GM18858 (cell line): Measurements from ENCODE around the gene CHEK2.
"Not testable (repeated sequence)": the region's sequence is repeated elsewhere in the genome, so short reads cannot be mapped to it uniquely, and the experiment has no call there.

Source experiments
- ATAC-seq: cut with Tn5 transposase; IDR thresholded peaks from one replicate; pipeline ENCODE4 v1.9.1; 2021; ENCODE audit not compliant: unreplicated experiment

Gene CHEK2

DNA sequence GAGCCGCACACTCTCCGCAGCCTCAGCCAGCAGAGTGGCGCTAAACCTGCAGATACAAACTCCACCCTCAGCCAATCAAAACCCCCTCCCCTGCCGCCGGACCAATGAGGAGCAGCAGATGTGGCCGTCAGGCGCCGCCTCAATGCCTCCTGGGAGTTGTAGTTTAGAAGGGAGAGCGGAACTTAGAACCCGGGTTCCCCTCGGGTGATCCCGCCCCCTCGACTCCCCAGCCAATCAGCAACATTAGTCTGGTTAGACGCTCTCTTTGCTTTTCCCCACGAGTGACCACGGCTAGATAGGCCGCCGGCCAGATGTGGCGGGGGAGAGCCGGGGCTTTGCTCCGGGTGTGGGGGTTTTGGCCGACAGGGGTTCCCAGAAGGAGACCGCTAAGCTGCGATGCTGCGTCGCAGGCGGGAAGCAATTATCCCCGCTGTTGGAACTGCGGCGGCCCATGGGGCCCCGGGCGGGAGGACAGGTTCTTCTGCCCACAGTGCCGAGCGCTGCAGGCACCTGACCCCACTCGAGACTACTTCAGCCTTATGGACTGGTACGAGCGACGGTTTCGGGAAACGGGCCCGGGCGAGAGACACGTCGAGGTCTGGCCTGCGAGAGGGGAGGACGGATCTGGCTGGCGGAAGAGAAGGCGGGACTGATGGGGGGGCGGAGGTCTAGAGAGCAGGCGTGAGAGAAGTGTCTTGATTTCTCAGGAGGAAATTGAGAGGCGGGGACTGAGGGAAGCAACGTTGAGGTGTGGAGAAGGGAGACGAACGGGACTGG lies at the start of gene CHEK2, which contains the start of gene HSCB:
TSS of gene CHEK2 (minus strand) at position 36 of the 777 bp plus-strand sequence. CDS start 7,099 bp downstream, outside the sequence.
TSS of gene HSCB (plus strand) at position 255 of the 777 bp plus-strand sequence. CDS start at position 312, 57 bp downstream.
- peak; percentile 88 for ATAC-seq

DNA sequence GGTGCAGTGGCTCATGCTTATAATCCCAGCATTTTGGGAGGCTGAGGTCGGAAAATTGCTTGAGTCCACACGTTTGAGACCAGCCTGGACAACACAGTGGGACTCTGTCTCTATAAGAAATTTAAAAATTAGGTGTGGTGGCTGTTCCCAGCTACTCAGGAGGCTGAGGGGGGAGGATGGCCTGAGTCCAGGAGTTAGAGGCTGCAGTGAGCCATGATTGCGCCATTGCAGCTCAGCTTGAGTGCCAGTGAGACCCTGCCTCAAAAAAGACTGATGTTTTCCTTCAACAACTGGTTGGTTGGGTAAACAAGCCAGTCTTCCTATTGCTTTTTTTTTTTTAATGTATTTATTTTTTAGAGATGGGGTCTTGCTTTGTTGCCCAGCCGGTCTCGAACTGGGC lies 49.5 kb upstream of the CHEK2 start:
- no peak for ATAC-seq

DNA sequence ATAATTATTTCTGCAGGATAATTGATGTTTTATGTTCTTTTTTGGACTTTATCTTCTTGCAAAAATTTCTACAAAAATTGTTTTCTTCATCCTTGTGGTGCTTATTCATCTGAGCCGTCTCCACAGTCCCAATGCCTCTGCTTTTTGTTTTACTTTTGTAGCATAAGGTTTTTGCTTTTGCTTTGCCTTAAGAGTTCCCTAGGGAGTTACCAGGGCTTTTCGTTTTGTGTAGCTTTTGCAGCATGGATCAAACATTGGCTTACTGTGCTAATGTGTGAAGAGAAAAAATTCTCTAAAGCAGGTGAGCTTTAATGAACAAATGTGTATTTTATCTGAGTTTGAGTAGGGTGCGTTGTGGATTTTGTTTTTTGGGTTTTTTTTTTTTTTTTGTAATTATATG lies 47.0 kb upstream of the CHEK2 start:
- no peak for ATAC-seq

DNA sequence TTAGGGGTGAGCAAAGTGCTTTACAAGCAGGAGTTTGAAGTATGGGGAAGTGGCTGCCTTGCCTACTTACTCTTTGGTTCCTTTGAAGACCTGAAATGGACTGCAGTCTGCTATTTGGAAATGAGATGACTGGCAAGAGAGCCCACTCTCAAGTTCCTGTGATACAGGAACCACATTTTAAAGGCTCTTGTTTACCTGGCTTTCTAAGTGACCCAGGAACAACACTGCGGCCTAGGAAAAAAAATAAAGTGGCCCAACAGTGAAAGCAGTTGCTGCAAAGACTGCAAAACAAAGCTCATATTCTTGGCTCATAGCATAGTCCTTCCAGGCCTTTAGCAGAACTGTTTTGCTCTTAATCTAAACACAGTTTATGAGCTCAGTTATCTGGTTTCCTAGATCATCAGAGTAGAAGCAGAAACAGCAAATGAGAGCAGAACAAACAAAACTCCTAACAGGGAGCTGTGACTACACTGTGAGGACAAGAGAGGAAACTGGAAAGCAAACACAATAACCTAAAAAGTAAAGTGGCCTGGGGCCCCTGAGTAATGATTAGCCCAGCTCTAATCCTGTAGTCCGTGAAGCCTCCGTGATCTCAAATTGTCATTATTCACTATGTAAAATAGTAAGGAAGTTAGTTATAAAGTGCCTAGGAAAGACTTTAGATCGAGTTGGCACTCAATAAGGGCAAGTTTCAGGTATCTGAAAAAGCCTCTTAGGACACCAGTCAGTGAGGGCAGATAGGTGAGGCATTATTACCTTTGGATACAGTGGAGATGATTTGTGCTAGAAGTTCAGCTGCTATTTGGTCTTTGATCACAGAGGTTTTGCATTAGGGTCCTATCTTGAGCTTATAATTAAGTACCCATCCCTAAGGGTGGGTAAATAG lies 42.4 kb upstream of the CHEK2 start:
- no peak for ATAC-seq

DNA sequence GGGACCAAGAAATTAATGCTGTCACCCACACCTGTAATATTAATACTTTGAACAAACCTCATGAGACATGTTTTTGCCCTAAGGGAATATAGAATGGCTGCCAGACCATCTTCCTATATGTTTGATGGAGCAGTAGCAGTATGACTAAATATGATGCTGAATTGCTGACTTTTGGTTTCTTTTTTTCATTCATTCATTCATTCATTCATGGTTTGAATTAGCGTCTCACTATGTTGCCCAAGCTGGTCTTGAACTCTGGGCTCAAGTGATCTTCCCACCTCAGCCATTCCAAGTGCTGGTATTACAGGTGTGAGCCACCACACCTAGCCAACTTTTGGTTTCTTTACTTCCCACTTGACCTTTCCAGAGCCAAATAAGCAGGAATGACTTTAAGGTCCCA lies 38.7 kb upstream of the CHEK2 start:
- no peak for ATAC-seq

- ATAC-seq: no peak
Measured at GRCh38 chr22:28779833-28780232, 38.2 kb upstream of the CHEK2 start.

GRCh38 chr22:28774378-28774777 lies 32.8 kb upstream of the CHEK2 start:
- no peak for ATAC-seq

DNA sequence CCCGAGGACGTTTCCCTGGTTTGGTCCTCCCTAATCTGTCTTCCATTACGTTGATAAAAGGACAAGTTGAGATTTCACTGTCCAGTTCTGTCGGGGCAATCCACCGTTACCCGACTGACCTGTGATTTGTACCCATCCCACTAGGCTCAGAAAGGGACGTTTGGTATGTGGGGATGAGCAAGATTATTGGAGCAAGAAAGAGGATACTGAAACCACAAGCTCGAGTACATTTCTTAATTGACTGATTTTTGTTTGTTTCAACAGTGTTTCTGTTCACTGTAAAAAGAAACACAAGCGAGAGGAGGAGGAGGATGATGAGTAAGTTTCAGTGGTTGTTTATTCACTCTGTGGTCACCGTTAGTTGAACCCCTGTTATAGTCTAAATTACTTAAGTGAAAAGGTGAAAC lies 31.8 kb upstream of the CHEK2 start:
- no peak for ATAC-seq

- peak; percentile 65 for ATAC-seq
Measured at GRCh38 chr22:28772633-28773460, 31.2 kb upstream of the CHEK2 start, which contains the start of gene CCDC117. Gene CCDC117, plus strand, starts transcription at chr22:28772695. Its CDS starts 155 bp downstream, at chr22:28772850.

GRCh38 chr22:28771195-28771791 lies 29.7 kb upstream of the CHEK2 start:
- ATAC-seq: no peak

GRCh38 chr22:28769394-28770085 lies 27.9 kb upstream of the CHEK2 start:
- no peak for ATAC-seq

GRCh38 chr22:28768701-28769393 lies 27.2 kb upstream of the CHEK2 start:
- ATAC-seq: no peak

GRCh38 chr22:28766628-28767027 lies 25.0 kb upstream of the CHEK2 start:
- ATAC-seq: no peak

- ATAC-seq: not testable (repeated sequence)
Measured at GRCh38 chr22:28762000-28762399, 20.4 kb upstream of the CHEK2 start.

- no peak for ATAC-seq
Measured at GRCh38 chr22:28761449-28761755, 19.8 kb upstream of the CHEK2 start.

GRCh38 chr22:28759861-28760560 lies 18.4 kb upstream of the CHEK2 start:
- ATAC-seq: no peak

DNA sequence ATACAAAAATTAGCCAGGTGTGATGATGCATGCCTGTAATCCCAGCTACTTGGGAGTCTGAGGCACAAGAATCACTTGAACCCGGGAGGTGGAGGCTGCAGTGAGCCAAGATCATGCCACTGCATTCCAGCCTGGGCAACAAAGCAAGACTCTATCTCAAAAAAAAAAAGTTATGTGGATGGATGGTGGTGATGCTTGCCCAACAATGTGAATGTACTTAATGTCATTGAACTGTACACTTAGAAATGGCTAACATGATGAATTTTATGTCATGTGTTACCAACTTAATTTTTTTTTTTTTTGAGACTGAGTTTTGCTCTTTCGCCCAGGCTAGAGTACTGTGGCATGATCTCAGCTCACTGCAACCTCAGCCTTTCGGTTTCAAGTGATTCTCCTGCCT lies 12.9 kb upstream of the CHEK2 start:
- not testable (repeated sequence) for ATAC-seq

- ATAC-seq: no peak
Measured at GRCh38 chr22:28750471-28750881, 8.9 kb upstream of the CHEK2 start.

- no peak for ATAC-seq
Measured at GRCh38 chr22:28743852-28744251, 2.2 kb upstream of the CHEK2 start.
